HCT116 (cell line): ENCODE results near the gene RPL41.

Experiments
- CEBPB ChIP-seq: IDR thresholded peaks from 2 replicates; pipeline ENCODE4 v1.6.1; 2012; ENCODE audit warnings: low read depth
- EZH2 ChIP-seq: fragments of 200-600 bp; sonication (generic); IDR thresholded peaks from 2 replicates; pipeline ENCODE4 v1.6.1; 2017; ENCODE audit warnings: antibody characterized with exemption, mixed run types
- FOSL1 ChIP-seq: IDR thresholded peaks from 2 replicates; pipeline ENCODE4 v1.6.1; 2012; ENCODE audit warnings: low read depth
- POLR2A ChIP-seq: IDR thresholded peaks from 2 replicates; pipeline ENCODE4 v1.7.0; 2011; ENCODE audit warnings: borderline replicate concordance; ENCODE audit not compliant: insufficient read depth, insufficient read length; ENCODE audit errors: extremely low read depth
- POLR2AphosphoS5 ChIP-seq: IDR thresholded peaks from 2 replicates; pipeline ENCODE4 v1.6.1; 2011; ENCODE audit warnings: mild to moderate bottlenecking, low read depth, low read length, moderate library complexity
- RAD21 ChIP-seq: IDR thresholded peaks from 2 replicates; pipeline ENCODE4 v1.6.1; 2012; ENCODE audit warnings: low read depth, mild to moderate bottlenecking
- YY1 ChIP-seq: IDR thresholded peaks from 2 replicates; pipeline ENCODE4 v1.6.1; 2011; ENCODE audit warnings: low read length, low read depth, moderate library complexity, mild to moderate bottlenecking; ENCODE audit not compliant: insufficient replicate concordance; ENCODE audit errors: extremely low read depth
- TF ChIP-seq, protein P1 (sequence below), 3 experiments: fragments of 200-600 bp in 1 of 3; sonication (generic) in 1 of 3; IDR thresholded peaks in 2 of 3; conservative IDR thresholded peaks in 1 of 3; 2 replicates each; pipeline ENCODE4 v1.5.1; 2012 to 2017; ENCODE audit warnings: low read depth in 2 of 3, low read length in 2 of 3, antibody characterized with exemption in 1 of 3, borderline replicate concordance in 1 of 3, control low read depth in 1 of 3, mild to moderate bottlenecking in 1 of 3, mixed read lengths in 1 of 3, mixed run types in 1 of 3, moderate library complexity in 1 of 3; ENCODE audit not compliant: insufficient read depth in 1 of 3
- TF ChIP-seq, protein P2 (sequence below): IDR thresholded peaks from 2 replicates; pipeline ENCODE4 v1.6.1; 2012; ENCODE audit warnings: low read depth
- TF ChIP-seq, protein P3 (sequence below): IDR thresholded peaks from 2 replicates; pipeline ENCODE4 v1.6.1; 2012

DNA sequence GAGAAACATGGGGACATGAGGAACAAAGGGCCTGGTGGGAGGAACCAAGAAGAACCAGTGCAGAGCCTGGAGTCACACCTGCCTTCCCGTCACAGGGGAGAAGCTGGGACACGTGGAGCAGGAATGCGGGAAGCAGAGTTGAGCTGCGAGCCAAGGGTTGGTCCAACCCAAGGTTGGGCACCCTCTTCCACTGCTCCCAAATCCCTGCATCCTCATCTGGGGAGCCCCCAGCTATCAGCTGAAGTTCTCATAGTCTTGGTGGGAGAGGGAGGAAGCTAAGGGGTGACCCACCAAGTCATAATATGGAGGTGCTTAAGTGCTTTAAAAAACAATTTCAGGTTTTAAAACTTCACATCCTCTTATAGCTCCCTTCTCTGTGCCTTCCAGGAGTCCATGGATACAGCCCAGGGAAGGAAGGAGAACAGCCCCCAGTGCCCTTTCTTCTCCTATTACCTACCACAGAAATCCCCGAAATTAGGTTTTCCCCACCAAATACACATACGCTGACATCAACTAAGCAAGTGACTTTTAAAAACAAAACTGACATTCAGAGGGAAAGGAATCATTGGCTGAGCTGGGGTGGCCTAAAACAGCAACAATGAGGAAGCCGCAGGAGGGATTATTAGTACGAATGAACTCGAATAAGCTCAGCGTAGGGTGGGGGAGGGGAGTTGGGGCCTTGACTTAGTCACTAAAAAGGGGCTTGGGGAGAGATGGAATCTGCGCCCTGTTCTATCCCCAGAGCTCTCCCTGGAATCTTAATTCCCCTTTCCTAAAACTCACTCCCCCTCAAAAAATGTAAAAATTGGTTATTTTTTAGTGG is 46.2 kb downstream of the RPL41 start:
- TF ChIP-seq, protein P1, sequence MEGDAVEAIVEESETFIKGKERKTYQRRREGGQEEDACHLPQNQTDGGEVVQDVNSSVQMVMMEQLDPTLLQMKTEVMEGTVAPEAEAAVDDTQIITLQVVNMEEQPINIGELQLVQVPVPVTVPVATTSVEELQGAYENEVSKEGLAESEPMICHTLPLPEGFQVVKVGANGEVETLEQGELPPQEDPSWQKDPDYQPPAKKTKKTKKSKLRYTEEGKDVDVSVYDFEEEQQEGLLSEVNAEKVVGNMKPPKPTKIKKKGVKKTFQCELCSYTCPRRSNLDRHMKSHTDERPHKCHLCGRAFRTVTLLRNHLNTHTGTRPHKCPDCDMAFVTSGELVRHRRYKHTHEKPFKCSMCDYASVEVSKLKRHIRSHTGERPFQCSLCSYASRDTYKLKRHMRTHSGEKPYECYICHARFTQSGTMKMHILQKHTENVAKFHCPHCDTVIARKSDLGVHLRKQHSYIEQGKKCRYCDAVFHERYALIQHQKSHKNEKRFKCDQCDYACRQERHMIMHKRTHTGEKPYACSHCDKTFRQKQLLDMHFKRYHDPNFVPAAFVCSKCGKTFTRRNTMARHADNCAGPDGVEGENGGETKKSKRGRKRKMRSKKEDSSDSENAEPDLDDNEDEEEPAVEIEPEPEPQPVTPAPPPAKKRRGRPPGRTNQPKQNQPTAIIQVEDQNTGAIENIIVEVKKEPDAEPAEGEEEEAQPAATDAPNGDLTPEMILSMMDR (IDR thresholded peaks at IDR 0.05 in 2 of 3, conservative IDR thresholded peaks at IDR 0.05 in 1 of 3; ENCODE audit: borderline replicate concordance in 1 of 3, insufficient read depth in 1 of 3, low read depth in 2 of 3, low read length in 2 of 3) = no peak
- TF ChIP-seq POLR2A (no peak), RAD21 (no peak), FOSL1 (no peak), EZH2 (no peak), CEBPB (no peak), YY1 (no peak), POLR2AphosphoS5 (peak; percentile 25; the same call in 1 of the 2 replicates)
- TF ChIP-seq, protein P2, sequence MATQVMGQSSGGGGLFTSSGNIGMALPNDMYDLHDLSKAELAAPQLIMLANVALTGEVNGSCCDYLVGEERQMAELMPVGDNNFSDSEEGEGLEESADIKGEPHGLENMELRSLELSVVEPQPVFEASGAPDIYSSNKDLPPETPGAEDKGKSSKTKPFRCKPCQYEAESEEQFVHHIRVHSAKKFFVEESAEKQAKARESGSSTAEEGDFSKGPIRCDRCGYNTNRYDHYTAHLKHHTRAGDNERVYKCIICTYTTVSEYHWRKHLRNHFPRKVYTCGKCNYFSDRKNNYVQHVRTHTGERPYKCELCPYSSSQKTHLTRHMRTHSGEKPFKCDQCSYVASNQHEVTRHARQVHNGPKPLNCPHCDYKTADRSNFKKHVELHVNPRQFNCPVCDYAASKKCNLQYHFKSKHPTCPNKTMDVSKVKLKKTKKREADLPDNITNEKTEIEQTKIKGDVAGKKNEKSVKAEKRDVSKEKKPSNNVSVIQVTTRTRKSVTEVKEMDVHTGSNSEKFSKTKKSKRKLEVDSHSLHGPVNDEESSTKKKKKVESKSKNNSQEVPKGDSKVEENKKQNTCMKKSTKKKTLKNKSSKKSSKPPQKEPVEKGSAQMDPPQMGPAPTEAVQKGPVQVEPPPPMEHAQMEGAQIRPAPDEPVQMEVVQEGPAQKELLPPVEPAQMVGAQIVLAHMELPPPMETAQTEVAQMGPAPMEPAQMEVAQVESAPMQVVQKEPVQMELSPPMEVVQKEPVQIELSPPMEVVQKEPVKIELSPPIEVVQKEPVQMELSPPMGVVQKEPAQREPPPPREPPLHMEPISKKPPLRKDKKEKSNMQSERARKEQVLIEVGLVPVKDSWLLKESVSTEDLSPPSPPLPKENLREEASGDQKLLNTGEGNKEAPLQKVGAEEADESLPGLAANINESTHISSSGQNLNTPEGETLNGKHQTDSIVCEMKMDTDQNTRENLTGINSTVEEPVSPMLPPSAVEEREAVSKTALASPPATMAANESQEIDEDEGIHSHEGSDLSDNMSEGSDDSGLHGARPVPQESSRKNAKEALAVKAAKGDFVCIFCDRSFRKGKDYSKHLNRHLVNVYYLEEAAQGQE = no peak
- TF ChIP-seq, protein P3, sequence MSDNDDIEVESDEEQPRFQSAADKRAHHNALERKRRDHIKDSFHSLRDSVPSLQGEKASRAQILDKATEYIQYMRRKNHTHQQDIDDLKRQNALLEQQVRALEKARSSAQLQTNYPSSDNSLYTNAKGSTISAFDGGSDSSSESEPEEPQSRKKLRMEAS = no peak
